ENCODE data around the gene CEACAM4. TPM values are rescaled to one million over a fixed set of nuclear protein-coding genes. Genes with fewer than 3 reads are reported as not detected.
A peak's percentile ranks its signal among the peaks of the same experiment; 100 is the strongest.

The CEACAM4 gene
- total RNA-seq, 1 experiment from 2014 or later: not detected

DNA sequence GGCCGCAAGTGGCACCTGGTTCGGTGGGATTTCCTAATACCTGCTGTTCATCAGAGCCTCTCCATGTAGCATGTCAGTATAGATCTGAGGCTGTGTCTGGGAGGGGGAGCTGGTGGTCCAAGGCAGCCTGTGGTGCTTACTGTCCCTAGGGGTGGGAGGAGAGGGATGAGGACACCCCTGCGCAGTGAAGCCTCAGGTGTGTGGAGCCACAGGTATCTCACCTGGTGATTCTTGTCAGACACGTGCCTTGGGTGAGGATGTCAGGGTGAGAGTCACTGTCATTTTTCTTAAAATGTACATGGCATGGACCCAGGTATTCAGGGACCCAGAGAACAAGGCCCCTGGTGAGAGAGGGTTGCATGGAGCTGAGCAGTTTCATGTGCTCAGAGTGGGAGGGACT, 11.7 kb downstream of the CEACAM4 start:
- no peaks in the 10 kb centered on the region for H3K4me1 Mint-ChIP-seq (ENCODE audit: insufficient read depth, unreplicated experiment)
- H3K4me3 Mint-ChIP-seq (ENCODE audit: unreplicated experiment): no peak overlapping the region
- peaks cover 6% of the 10 kb centered on the region for H3K36me3 Mint-ChIP-seq (ENCODE audit: insufficient read depth, unreplicated experiment)
- TF ChIP-seq, protein P1, sequence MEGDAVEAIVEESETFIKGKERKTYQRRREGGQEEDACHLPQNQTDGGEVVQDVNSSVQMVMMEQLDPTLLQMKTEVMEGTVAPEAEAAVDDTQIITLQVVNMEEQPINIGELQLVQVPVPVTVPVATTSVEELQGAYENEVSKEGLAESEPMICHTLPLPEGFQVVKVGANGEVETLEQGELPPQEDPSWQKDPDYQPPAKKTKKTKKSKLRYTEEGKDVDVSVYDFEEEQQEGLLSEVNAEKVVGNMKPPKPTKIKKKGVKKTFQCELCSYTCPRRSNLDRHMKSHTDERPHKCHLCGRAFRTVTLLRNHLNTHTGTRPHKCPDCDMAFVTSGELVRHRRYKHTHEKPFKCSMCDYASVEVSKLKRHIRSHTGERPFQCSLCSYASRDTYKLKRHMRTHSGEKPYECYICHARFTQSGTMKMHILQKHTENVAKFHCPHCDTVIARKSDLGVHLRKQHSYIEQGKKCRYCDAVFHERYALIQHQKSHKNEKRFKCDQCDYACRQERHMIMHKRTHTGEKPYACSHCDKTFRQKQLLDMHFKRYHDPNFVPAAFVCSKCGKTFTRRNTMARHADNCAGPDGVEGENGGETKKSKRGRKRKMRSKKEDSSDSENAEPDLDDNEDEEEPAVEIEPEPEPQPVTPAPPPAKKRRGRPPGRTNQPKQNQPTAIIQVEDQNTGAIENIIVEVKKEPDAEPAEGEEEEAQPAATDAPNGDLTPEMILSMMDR (IDR thresholded peaks at IDR 0.05; ENCODE audit: unreplicated experiment): no peak
- no peaks in the 10 kb centered on the region for H3K9me3 Mint-ChIP-seq (ENCODE audit: unreplicated experiment)
- H3K27me3 Mint-ChIP-seq (ENCODE audit: insufficient read depth, unreplicated experiment): peaks cover 39% of the 10 kb centered on the region
- BruUV-seq (replicated peaks): no TSS peak
- CTCF ChIA-PET: interaction anchor here (1.1 kb wide), 1 partner anchor 25 kb away, joined by 3 read pairs; no protein-coding TSS in a partner anchor
- POLR2A ChIA-PET: no interaction called here
- H3K27ac Mint-ChIP-seq (ENCODE audit: low read depth, unreplicated experiment): no peak overlapping the region
- intact Hi-C loops (cut with micrococcal nuclease): no loop called here
- no peak for DNase-seq (ENCODE audit: unreplicated experiment)

DNA sequence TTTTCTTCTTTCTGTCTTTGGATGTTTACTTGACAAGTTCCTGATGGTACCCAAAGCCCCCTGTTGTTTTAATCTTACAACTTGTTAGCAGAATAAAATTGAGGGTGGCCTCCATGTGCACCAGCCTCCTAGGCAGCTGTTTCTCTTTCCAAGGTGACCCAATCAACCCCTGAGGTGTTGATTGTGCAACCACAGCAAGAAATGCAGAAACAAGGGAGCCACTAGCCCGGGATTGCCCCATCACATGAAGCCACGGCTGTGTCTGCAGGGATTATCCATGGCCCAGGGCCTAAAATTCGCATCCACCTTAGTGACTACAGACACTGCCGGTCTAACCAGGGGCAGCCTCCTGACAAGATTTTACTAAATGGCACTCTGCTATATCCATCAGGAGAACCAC, 14.4 kb downstream of the CEACAM4 start:
- BruUV-seq (replicated peaks): no TSS peak
- CTCF ChIA-PET: interaction anchor here (0.9 to 1.1 kb wide), 2 partner anchors 10 to 35 kb away, joined by 3 to 7 read pairs; no protein-coding TSS in a partner anchor
- peak; percentile 27 for DNase-seq (ENCODE audit: unreplicated experiment)
- POLR2A ChIA-PET: no interaction called here
- Mint-ChIP-seq H3K27ac (ENCODE audit: low read depth, unreplicated experiment) (no peak overlapping the region), H3K4me3 (ENCODE audit: unreplicated experiment) (no peak overlapping the region), H3K36me3 (ENCODE audit: insufficient read depth, unreplicated experiment) (peaks cover 6% of the 10 kb centered on the region), H3K9me3 (ENCODE audit: unreplicated experiment) (no peaks in the 10 kb centered on the region), H3K4me1 (ENCODE audit: insufficient read depth, unreplicated experiment) (no peaks in the 10 kb centered on the region), H3K27me3 (ENCODE audit: insufficient read depth, unreplicated experiment) (peaks cover 58% of the 10 kb centered on the region)
- TF ChIP-seq, protein P1 (IDR thresholded peaks at IDR 0.05; ENCODE audit: unreplicated experiment): no peak
- intact Hi-C loops (cut with micrococcal nuclease): no loop called here

DNA sequence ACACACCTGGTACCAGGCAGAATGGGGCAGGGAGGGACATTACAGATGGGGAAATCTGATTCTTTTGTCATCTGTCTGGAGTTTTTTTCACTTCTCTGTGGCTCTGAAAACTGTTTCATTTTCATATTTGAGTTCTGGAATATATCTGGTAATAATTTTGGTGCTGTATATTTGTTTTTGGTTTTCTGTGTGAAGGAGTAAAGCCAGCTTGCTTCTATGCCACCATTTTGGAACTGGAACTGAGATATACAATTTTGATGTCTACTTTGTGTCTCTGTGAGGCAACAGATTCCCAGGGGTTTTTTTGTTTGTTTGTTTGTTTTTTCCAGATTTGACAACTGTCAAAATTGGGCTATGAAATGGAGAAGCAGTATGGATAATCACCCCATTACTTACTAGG, 16.1 kb downstream of the CEACAM4 start:
- Mint-ChIP-seq H3K27me3 (ENCODE audit: insufficient read depth, unreplicated experiment) (peaks cover 58% of the 10 kb centered on the region), H3K36me3 (ENCODE audit: insufficient read depth, unreplicated experiment) (peaks cover 6% of the 10 kb centered on the region), H3K4me1 (ENCODE audit: insufficient read depth, unreplicated experiment) (no peaks in the 10 kb centered on the region), H3K9me3 (ENCODE audit: unreplicated experiment) (no peaks in the 10 kb centered on the region), H3K4me3 (ENCODE audit: unreplicated experiment) (no peak overlapping the region), H3K27ac (ENCODE audit: low read depth, unreplicated experiment) (no peak overlapping the region)
- BruUV-seq (replicated peaks): no TSS peak
- CTCF ChIA-PET: no interaction called here
- DNase-seq (ENCODE audit: unreplicated experiment): no peak
- TF ChIP-seq, protein P1 (IDR thresholded peaks at IDR 0.05; ENCODE audit: unreplicated experiment): no peak
- POLR2A ChIA-PET: no interaction called here
- intact Hi-C loops (cut with micrococcal nuclease): no loop called here

DNA sequence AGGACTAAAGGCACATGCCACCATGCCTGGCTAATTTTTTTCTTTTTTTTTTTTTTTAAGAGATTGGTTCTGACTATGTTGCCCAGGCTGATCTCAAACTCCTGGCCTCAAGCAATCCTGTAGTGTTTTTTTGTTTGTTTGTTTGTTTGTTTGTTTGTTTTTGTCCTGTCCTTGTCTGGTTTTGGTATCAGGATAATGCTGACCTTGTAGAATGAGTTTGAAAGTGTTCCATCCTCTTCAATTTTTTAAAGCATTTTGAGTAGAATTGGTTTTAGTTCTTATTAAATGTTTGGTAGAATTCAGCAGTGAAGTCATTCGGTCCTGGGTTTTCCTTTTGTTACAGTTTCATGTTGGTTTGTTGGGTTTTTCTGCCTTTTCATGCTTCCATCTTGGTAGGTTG, 19.2 kb downstream of the CEACAM4 start:
- TF ChIP-seq, protein P1 (IDR thresholded peaks at IDR 0.05; ENCODE audit: unreplicated experiment): no peak
- no peaks in the 10 kb centered on the region for H3K36me3 Mint-ChIP-seq (ENCODE audit: insufficient read depth, unreplicated experiment)
- no peaks in the 10 kb centered on the region for H3K9me3 Mint-ChIP-seq (ENCODE audit: unreplicated experiment)
- intact Hi-C loops (cut with micrococcal nuclease): no loop called here
- no peak for DNase-seq (ENCODE audit: unreplicated experiment)
- H3K27ac Mint-ChIP-seq (ENCODE audit: low read depth, unreplicated experiment): no peak overlapping the region
- no peaks in the 10 kb centered on the region for H3K4me1 Mint-ChIP-seq (ENCODE audit: insufficient read depth, unreplicated experiment)
- ChIA-PET POLR2A (no interaction called here), CTCF (interaction anchor here (0.6 kb wide), 1 partner anchor 14 kb away, joined by 3 read pairs; no protein-coding TSS in a partner anchor)
- no TSS peak for BruUV-seq (replicated peaks)
- no peak overlapping the region for H3K4me3 Mint-ChIP-seq (ENCODE audit: unreplicated experiment)
- peaks cover 83% of the 10 kb centered on the region for H3K27me3 Mint-ChIP-seq (ENCODE audit: insufficient read depth, unreplicated experiment)

All from MCF 10A (cell line).